PFSK-1 (cell line): ENCODE results near the gene PLEKHG2.

Source experiments
- FOXP2 ChIP-seq: optimal IDR thresholded peaks from 2 replicates; pipeline ENCODE3; 2011; ENCODE audit warnings: borderline replicate concordance, control low read depth, inconsistent platforms; ENCODE audit not compliant: insufficient read depth; ENCODE audit errors: extremely low read length, extremely low read depth
- POLR2AphosphoS5 ChIP-seq: IDR thresholded peaks from 2 replicates; pipeline ENCODE4 v1.6.1; 2012; ENCODE audit warnings: low read depth, mild to moderate bottlenecking, control low read depth, low read length, moderate library complexity
- REST ChIP-seq, 2 experiments: IDR thresholded peaks; 2 replicates each; pipeline versions ENCODE4 v1.6.1 to v1.8.0; 2011 to 2012; ENCODE audit warnings: low read depth in 2 of 2, low read length in 2 of 2, control low read depth in 1 of 2, inconsistent platforms in 1 of 2, mild to moderate bottlenecking in 1 of 2, moderate library complexity in 1 of 2; ENCODE audit not compliant: insufficient read depth in 1 of 2
- SIN3A ChIP-seq: IDR thresholded peaks from 2 replicates; pipeline ENCODE4 v1.6.1; 2012; ENCODE audit warnings: mild to moderate bottlenecking, low read length, moderate library complexity, borderline replicate concordance; ENCODE audit not compliant: insufficient read depth
- TAF1 ChIP-seq: IDR thresholded peaks from 2 replicates; pipeline ENCODE4 v1.6.1; 2012; ENCODE audit warnings: low read length, control low read depth, borderline replicate concordance; ENCODE audit not compliant: insufficient read depth

PLEKHG2 gene

DNA sequence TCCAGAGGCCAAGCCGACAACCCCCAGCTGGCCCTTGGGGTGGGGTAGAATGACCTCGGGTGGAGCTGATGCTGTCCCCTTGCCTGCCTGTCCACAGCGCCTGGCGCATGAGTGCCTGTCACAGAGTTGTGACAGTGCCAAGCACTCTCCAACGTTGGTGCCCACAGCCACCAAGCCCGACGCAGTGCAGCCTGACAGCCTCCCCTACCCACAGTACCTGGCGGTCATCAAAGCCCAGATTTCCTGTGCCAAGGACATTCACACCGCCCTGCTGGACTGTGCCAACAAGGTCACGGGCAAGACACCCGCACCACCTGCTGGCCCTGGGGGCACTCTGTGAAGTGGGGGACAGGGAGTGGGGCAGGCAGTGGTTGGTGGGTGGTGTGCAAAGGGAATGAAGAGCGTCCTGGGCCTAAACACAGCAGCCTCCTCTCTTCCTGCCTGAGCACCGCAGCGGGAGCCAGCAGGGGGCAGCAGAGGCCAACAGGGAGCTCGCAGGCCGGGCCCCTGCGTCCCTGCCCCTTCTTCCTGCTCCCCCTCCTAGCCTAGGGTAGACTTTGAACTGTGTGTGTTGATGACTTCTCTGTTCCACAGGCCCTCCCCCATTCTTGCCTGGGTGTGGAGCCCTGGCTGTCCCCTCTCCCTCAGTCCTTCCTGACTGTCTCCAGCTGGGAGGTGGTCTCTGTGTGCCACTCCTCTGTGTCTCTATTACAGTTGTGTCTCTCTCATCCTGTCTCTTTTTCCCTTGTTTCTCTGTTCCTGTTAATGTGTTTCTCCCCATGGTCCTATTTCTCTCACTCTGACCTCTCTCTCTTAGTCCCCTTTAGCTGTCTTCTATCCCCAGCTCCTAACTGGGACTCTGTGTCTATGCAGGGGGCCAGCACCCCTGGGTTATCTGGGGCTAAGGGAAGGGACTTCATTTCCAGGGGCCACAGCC is 14.8 kb upstream of the PLEKHG2 start:
- TF ChIP-seq SIN3A (no peak), POLR2AphosphoS5 (no peak), FOXP2 (peak; percentile 83), TAF1 (no peak), REST (IDR thresholded peaks at IDR 0.05; ENCODE audit: insufficient read depth in 1 of 2, low read depth in 2 of 2, low read length in 2 of 2) (no peak)

GRCh38 chr19:39398297-39398864 is 14.1 kb upstream of the PLEKHG2 start:
- TF ChIP-seq SIN3A (no peak), POLR2AphosphoS5 (no peak), REST (IDR thresholded peaks at IDR 0.05; ENCODE audit: insufficient read depth in 1 of 2, low read depth in 2 of 2, low read length in 2 of 2) (no peak), TAF1 (no peak), FOXP2 (no peak)

DNA sequence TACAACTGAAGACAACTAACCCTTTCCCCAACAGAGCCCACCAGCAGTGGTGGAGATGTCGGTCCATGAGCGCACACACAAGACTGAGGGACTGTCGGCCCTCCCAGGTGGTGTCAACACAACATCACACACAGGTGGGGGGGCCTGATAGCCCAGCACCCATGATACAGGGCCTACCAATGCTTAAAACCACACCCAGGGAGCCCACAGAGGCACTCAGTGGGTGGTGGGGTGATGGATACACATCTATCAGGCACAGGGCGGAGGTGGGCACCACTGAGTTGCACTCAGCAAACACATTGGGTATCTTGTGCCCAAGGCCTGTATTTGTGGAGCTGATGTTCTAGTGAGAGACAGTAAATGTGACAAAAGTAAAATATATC is 12.8 kb upstream of the PLEKHG2 start:
- TF ChIP-seq SIN3A, result no peak
- peak; percentile 36; the same call in 1 of the 2 replicates for TF ChIP-seq POLR2AphosphoS5
- no peak for TF ChIP-seq REST (IDR thresholded peaks at IDR 0.05; ENCODE audit: insufficient read depth in 1 of 2, low read depth in 2 of 2, low read length in 2 of 2)

- TF ChIP-seq FOXP2 (no peak), POLR2AphosphoS5 (peak; percentile 4; the same call in 1 of the 2 replicates)
Observed at GRCh38 chr19:39400061-39400460, 12.4 kb upstream of the PLEKHG2 start.

GRCh38 chr19:39401070-39401548 is 11.4 kb upstream of the PLEKHG2 start:
- TF ChIP-seq REST (IDR thresholded peaks at IDR 0.05; ENCODE audit: insufficient read depth in 1 of 2, low read depth in 2 of 2, low read length in 2 of 2) (no peak), FOXP2 (no peak), TAF1 (no peak), POLR2AphosphoS5 (no peak), SIN3A (no peak)
